ENCODE data around the gene GPC1. TPM values are rescaled to one million over a fixed set of nuclear protein-coding genes. Genes with fewer than 3 reads are reported as not detected.

Gene GPC1
- total and polyA plus RNA-seq, 2 donors = 21.1 to 53.8 TPM

- WGBS = 91% methylated on average over 17 of the region's 17 CpGs
- Histone ChIP-seq H3K4me1 (ENCODE audit: insufficient read depth) (no peaks in the 10 kb centered on the region), H3K36me3 (ENCODE audit: insufficient read depth) (peaks cover 2% of the 10 kb centered on the region), H3K4me3 (ENCODE audit: low read depth, low read length) (no peak overlapping the region), H3K27ac (ENCODE audit: low read depth) (no peak overlapping the region)
- DNase-seq (ENCODE audit: extremely low spot score) = no peak
These were observed 26.1 kb downstream of the GPC1 start for GRCh38 chr2:240461471-240462072.

- Histone ChIP-seq H3K4me3 (ENCODE audit: low read depth, low read length) (no peak overlapping the region), H3K36me3 (ENCODE audit: insufficient read depth) (peaks cover 2% of the 10 kb centered on the region), H3K27ac (ENCODE audit: low read depth) (no peak overlapping the region), H3K4me1 (ENCODE audit: insufficient read depth) (no peaks in the 10 kb centered on the region)
- 94% methylated on average over 41 of the region's 41 CpGs for WGBS
- DNase-seq (ENCODE audit: extremely low spot score) = no peak
These were observed 26.7 kb downstream of the GPC1 start for GRCh38 chr2:240462073-240462706.

- peaks cover 2% of the 10 kb centered on the region for H3K36me3 ChIP-seq (ENCODE audit: insufficient read depth)
- 87% methylated on average over 16 of the region's 16 CpGs for WGBS
- DNase-seq (ENCODE audit: extremely low spot score) = no peak
These were observed 27.3 kb downstream of the GPC1 start for GRCh38 chr2:240462707-240463273.

GRCh38 chr2:240463274-240463865 lies 27.9 kb downstream of the GPC1 start:
- WGBS = 93% methylated on average over 22 of the region's 22 CpGs

More at GRCh38 chr2:240462707-240463273, 27.3 kb downstream of the GPC1 start:
- Histone ChIP-seq H3K27ac (ENCODE audit: low read depth) (no peak overlapping the region), H3K4me3 (ENCODE audit: low read depth, low read length) (no peak overlapping the region), H3K4me1 (ENCODE audit: insufficient read depth) (no peaks in the 10 kb centered on the region)

DNA sequence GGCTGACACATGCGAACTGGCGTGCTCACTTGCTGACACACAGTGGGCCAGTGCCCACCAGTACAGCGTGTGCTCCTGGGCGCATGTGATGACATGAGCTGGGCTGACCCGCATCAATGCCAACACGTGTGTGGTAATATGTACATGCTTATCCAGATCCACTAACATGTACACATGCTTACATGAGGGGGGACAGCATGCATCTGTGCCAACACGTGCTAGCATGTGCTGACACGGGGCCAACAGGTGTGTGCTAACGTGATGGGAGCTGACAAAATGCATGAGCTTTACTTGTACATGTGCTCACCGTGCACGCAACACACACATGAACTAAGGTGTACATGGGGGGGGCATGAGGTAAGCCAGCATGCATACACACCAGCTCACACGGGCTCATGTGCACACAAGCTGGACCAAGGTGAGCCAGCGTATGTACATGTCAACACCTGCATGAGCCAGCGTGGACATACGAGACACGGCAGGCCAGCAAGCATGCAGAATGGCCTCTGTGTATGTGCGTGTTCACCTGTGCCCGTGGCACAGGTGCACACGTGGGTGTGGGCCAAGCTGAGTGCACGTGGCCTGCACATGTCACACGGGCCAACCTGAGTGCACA lies 28.5 kb downstream of the GPC1 start:
- H3K27ac ChIP-seq (ENCODE audit: low read depth) = no peak overlapping the region
- 95% methylated on average over 21 of the region's 21 CpGs for WGBS
- peaks cover 2% of the 10 kb centered on the region for H3K36me3 ChIP-seq (ENCODE audit: insufficient read depth)
- DNase-seq (ENCODE audit: extremely low spot score) = no peak
- H3K4me1 ChIP-seq (ENCODE audit: insufficient read depth) = no peaks in the 10 kb centered on the region
- no peak overlapping the region for H3K4me3 ChIP-seq (ENCODE audit: low read depth, low read length)

More at GRCh38 chr2:240463274-240463865, 27.9 kb downstream of the GPC1 start:
- no peak overlapping the region for H3K4me3 ChIP-seq (ENCODE audit: low read depth, low read length)
- H3K4me1 ChIP-seq (ENCODE audit: insufficient read depth) = no peaks in the 10 kb centered on the region
- no peak for DNase-seq (ENCODE audit: extremely low spot score)
- H3K27ac ChIP-seq (ENCODE audit: low read depth) = no peak overlapping the region
- H3K36me3 ChIP-seq (ENCODE audit: insufficient read depth) = peaks cover 2% of the 10 kb centered on the region

DNA sequence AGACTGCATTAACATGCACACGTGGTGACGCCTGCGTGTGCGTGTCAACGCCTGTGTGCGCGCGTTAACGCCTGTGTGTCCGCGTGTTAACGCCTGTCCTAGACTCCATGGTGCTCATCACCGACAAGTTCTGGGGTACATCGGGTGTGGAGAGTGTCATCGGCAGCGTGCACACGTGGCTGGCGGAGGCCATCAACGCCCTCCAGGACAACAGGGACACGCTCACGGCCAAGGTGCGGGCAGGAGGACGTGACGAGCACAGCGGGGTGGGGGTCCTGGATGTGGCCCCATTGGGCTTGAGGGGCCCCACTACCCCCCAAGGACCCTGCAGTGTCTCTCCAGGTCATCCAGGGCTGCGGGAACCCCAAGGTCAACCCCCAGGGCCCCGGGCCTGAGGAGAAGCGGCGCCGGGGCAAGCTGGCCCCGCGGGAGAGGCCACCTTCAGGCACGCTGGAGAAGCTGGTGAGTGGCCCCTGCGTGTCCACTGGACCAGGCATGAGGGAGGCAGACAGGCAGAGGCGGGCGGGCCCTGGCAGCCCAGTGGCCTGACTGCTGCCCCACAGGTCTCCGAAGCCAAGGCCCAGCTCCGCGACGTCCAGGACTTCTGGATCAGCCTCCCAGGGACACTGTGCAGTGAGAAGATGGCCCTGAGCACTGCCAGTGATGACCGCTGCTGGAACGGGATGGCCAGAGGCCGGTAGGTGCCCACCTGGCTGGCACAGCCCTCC lies 29.2 kb downstream of the GPC1 start:
- DNase-seq (ENCODE audit: extremely low spot score) = no peak
- no peak overlapping the region for H3K4me3 ChIP-seq (ENCODE audit: low read depth, low read length)
- 97% methylated on average over 43 of the region's 43 CpGs for WGBS

GRCh38 chr2:240465268-240465764 lies 29.9 kb downstream of the GPC1 start:
- no peak overlapping the region for H3K27ac ChIP-seq (ENCODE audit: low read depth)
- H3K36me3 ChIP-seq (ENCODE audit: insufficient read depth) = peaks cover 2% of the 10 kb centered on the region
- WGBS = 94% methylated on average over 22 of the region's 22 CpGs
- H3K4me1 ChIP-seq (ENCODE audit: insufficient read depth) = no peaks in the 10 kb centered on the region
- no peak overlapping the region for H3K4me3 ChIP-seq (ENCODE audit: low read depth, low read length)
- DNase-seq (ENCODE audit: extremely low spot score) = no peak

More for the DNA sequence above, 29.2 kb downstream of the GPC1 start:
- H3K36me3 ChIP-seq (ENCODE audit: insufficient read depth) = peaks cover 2% of the 10 kb centered on the region
- no peaks in the 10 kb centered on the region for H3K4me1 ChIP-seq (ENCODE audit: insufficient read depth)
- H3K27ac ChIP-seq (ENCODE audit: low read depth) = no peak overlapping the region

DNA sequence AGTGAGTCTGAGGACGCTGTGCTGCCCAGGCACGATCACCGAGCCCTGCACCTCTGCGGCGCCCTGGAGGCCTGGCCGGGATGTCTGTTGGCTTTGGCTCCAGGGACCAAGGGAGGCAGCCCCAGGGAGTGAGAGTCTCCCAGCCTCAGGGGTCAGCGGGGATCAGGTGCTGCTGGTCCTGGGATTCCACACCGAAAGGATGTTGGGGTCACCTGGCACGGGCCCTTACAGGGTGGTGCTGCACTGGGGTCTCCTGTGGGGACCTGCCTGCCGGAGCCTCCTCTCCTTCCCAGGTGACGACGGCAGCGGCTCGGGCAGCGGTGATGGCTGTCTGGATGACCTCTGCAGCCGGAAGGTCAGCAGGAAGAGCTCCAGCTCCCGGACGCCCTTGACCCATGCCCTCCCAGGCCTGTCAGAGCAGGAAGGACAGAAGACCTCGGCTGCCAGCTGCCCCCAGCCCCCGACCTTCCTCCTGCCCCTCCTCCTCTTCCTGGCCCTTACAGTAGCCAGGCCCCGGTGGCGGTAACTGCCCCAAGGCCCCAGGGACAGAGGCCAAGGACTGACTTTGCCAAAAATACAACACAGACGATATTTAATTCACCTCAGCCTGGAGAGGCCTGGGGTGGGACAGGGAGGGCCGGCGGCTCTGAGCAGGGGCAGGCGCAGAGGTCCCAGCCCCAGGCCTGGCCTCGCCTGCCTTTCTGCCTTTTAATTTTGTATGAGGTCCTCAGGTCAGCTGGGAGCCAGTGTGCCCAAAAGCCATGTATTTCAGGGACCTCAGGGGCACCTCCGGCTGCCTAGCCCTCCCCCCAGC lies 30.5 kb downstream of the GPC1 start:
- DNase-seq (ENCODE audit: extremely low spot score) = no peak
- 77% methylated on average over 28 of the region's 28 CpGs for WGBS

GRCh38 chr2:240466579-240467148 lies 31.2 kb downstream of the GPC1 start:
- Histone ChIP-seq H3K27ac (ENCODE audit: low read depth) (no peak overlapping the region), H3K4me1 (ENCODE audit: insufficient read depth) (no peaks in the 10 kb centered on the region), H3K4me3 (ENCODE audit: low read depth, low read length) (no peak overlapping the region), H3K36me3 (ENCODE audit: insufficient read depth) (peaks cover 2% of the 10 kb centered on the region)
- DNase-seq (ENCODE audit: extremely low spot score) = no peak
- WGBS = 77% methylated on average over 19 of the region's 19 CpGs

More for the DNA sequence above, 30.5 kb downstream of the GPC1 start:
- H3K36me3 ChIP-seq (ENCODE audit: insufficient read depth) = peaks cover 2% of the 10 kb centered on the region
- no peak overlapping the region for H3K4me3 ChIP-seq (ENCODE audit: low read depth, low read length)
- H3K27ac ChIP-seq (ENCODE audit: low read depth) = no peak overlapping the region
- no peaks in the 10 kb centered on the region for H3K4me1 ChIP-seq (ENCODE audit: insufficient read depth)

DNA sequence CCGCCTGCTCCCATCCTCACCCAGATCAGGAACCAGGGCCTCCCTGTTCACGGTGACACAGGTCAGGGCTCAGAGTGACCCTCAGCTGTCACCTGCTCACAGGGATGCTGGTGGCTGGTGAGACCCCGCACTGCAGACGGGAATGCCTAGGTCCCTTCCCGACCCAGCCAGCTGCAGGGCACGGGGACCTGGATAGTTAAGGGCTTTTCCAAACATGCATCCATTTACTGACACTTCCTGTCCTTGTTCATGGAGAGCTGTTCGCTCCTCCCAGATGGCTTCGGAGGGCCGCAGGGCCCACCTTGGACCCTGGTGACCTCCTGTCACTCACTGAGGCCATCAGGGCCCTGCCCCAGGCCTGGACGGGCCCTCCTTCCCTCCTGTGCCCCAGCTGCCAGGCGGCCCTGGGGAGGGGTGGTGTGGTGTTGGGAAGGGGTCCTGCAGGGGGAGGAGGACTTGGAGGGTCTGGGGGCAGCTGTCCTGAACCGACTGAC lies 31.7 kb downstream of the GPC1 start:
- WGBS = 79% methylated on average over 12 of the region's 12 CpGs
- peaks cover 2% of the 10 kb centered on the region for H3K36me3 ChIP-seq (ENCODE audit: insufficient read depth)
- no peaks in the 10 kb centered on the region for H3K4me1 ChIP-seq (ENCODE audit: insufficient read depth)
- DNase-seq (ENCODE audit: extremely low spot score) = no peak
- H3K27ac ChIP-seq (ENCODE audit: low read depth) = no peak overlapping the region
- no peak overlapping the region for H3K4me3 ChIP-seq (ENCODE audit: low read depth, low read length)

DNA sequence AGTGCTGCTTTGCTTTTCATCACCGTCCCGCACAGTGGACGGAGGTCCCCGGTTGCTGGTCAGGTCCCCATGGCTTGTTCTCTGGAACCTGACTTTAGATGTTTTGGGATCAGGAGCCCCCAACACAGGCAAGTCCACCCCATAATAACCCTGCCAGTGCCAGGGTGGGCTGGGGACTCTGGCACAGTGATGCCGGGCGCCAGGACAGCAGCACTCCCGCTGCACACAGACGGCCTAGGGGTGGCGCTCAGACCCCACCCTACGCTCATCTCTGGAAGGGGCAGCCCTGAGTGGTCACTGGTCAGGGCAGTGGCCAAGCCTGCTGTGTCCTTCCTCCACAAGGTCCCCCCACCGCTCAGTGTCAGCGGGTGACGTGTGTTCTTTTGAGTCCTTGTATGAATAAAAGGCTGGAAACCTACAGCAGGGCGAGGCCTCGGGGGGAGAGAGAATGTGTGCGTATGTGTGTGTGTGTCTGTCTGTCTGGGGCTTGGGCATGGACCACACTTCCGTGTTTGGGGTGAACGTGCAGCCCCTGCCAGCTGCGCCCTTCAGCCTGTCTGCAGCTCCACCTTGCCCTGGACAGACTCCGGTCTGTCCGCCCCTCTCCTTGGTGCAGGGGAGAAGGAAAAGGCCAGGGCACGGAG lies 32.3 kb downstream of the GPC1 start:
- no peak for DNase-seq (ENCODE audit: extremely low spot score)
- Histone ChIP-seq H3K36me3 (ENCODE audit: insufficient read depth) (peaks cover 2% of the 10 kb centered on the region), H3K27ac (ENCODE audit: low read depth) (no peak overlapping the region), H3K4me1 (ENCODE audit: insufficient read depth) (no peaks in the 10 kb centered on the region), H3K4me3 (ENCODE audit: low read depth, low read length) (no peak overlapping the region)
- 84% methylated on average over 22 of the region's 22 CpGs for WGBS
